GM21528 (cell line): ENCODE results near the gene HP1BP3.
"Not testable (repeated sequence)": the region's sequence is repeated elsewhere in the genome, so short reads cannot be mapped to it uniquely, and the experiment has no call there.

ENCODE experiments used
- ATAC-seq: cut with Tn5 transposase; IDR thresholded peaks from one replicate; pipeline ENCODE4 v1.9.1; 2021; ENCODE audit warnings: mild to moderate bottlenecking, moderate library complexity; ENCODE audit not compliant: unreplicated experiment, low FRiP score

Gene HP1BP3

GRCh38 chr1:20787029-20787839, at the start of gene HP1BP3:
Gene HP1BP3 (minus strand): TSS chr1:20787307. CDS start chr1:20780440, 6,867 bp downstream.
- peak; percentile 56 for ATAC-seq

GRCh38 chr1:20836230-20836629, 49.1 kb upstream of the HP1BP3 start:
- no peak for ATAC-seq

- no peak for ATAC-seq
These were observed 47.7 kb upstream of the HP1BP3 start for GRCh38 chr1:20834780-20835179.

GRCh38 chr1:20834192-20834591, 47.1 kb upstream of the HP1BP3 start:
- no peak for ATAC-seq

GRCh38 chr1:20830378-20830777, 43.3 kb upstream of the HP1BP3 start:
- no peak for ATAC-seq

- no peak for ATAC-seq
These were observed 42.8 kb upstream of the HP1BP3 start for GRCh38 chr1:20829946-20830345.

- ATAC-seq: no peak
These were observed 42.4 kb upstream of the HP1BP3 start for GRCh38 chr1:20829531-20829930.

GRCh38 chr1:20823845-20824244, 36.7 kb upstream of the HP1BP3 start:
- ATAC-seq: no peak

GRCh38 chr1:20821466-20821865, 34.4 kb upstream of the HP1BP3 start:
- no peak for ATAC-seq

- no peak for ATAC-seq
These were observed 32.7 kb upstream of the HP1BP3 start for GRCh38 chr1:20819818-20820217.

GRCh38 chr1:20814534-20814871, 27.4 kb upstream of the HP1BP3 start:
- ATAC-seq: no peak

- ATAC-seq: no peak
These were observed 24.8 kb upstream of the HP1BP3 start for GRCh38 chr1:20811916-20812315.

GRCh38 chr1:20793236-20793635, 6.1 kb upstream of the HP1BP3 start:
- ATAC-seq: no peak

- no peak for ATAC-seq
These were observed 5.1 kb upstream of the HP1BP3 start for GRCh38 chr1:20792196-20792595.

GRCh38 chr1:20790785-20791184, 3.7 kb upstream of the HP1BP3 start:
- no peak for ATAC-seq

- not testable (repeated sequence) for ATAC-seq
These were observed 2.5 kb upstream of the HP1BP3 start for GRCh38 chr1:20789598-20789997.

GRCh38 chr1:20787840-20788795, 1.0 kb upstream of the HP1BP3 start:
- no peak for ATAC-seq

GRCh38 chr1:20786253-20787028, 666 bp downstream of the HP1BP3 start:
- ATAC-seq: peak; percentile 71

GRCh38 chr1:20785907-20786252, 1.2 kb downstream of the HP1BP3 start:
- ATAC-seq: peak; percentile 14

GRCh38 chr1:20775700-20776099, 11.4 kb downstream of the HP1BP3 start:
- no peak for ATAC-seq

- no peak for ATAC-seq
These were observed 15.3 kb downstream of the HP1BP3 start for GRCh38 chr1:20771780-20772179.
